Gastroesophageal sphincter (tissue), 4 donors: Measurements from ENCODE around the gene NFASC. TPM values are rescaled to one million over a fixed set of nuclear protein-coding genes. Genes with fewer than 3 reads are reported as not detected.

Experiments
- ATAC-seq: fragments of 150-250 bp; one replicate; pipeline ENCODE4 v1.9.1; 2016; ENCODE audit warnings: mild to moderate bottlenecking, moderate library complexity
- H3K27ac ChIP-seq, 4 donors: fragments of 200-600 bp; sonication (generic) in 3 of 4; 1 replicate in 3 of 4; 2 replicates in 1 of 4; pipeline ENCODE4 v1.5.1; 2016 to 2019
- H3K27me3 ChIP-seq: fragments of 200-600 bp; sonication (generic); one replicate; pipeline ENCODE4 v1.5.1; 2019
- H3K36me3 ChIP-seq, 2 donors: fragments of 200-600 bp; sonication (generic); one replicate each; pipeline ENCODE4 v1.5.1; 2019; ENCODE audit warnings: control low read depth in 1 of 2
- H3K4me1 ChIP-seq, 3 donors: fragments of 200-600 bp; sonication (generic); 1 replicate in 2 of 3; 2 replicates in 1 of 3; pipeline ENCODE4 v1.5.1; 2016 to 2019; ENCODE audit warnings: control low read depth in 2 of 3
- H3K4me3 ChIP-seq, 2 donors: fragments of 200-600 bp; sonication (generic); one replicate each; pipeline ENCODE4 v1.5.1; 2019; ENCODE audit warnings: mild to moderate bottlenecking in 1 of 2, moderate library complexity in 1 of 2
- H3K9me3 ChIP-seq, 3 donors: fragments of 200-600 bp; sonication (generic); one replicate each; pipeline ENCODE4 v1.5.1; 2017 to 2019; ENCODE audit warnings: control low read depth in 2 of 3
- CTCF ChIP-seq, 4 experiments: fragments of 200-600 bp in 2 of 4; fragments of 450-650 bp in 2 of 4; sonication (generic) in 1 of 4; IDR thresholded peaks; one replicate each; pipeline ENCODE4 v1.5.1; 2017 to 2019; ENCODE audit warnings: antibody characterized with exemption in 4 of 4, mild to moderate bottlenecking in 2 of 4, moderate library complexity in 2 of 4
- EP300 ChIP-seq: sonication (generic); formaldehyde crosslinking; IDR thresholded peaks from one replicate; pipeline ENCODE4 v1.6.1; 2017; ENCODE audit warnings: antibody characterized with exemption, mild to moderate bottlenecking
- POLR2A ChIP-seq, 2 donors: fragments of 450-650 bp; IDR thresholded peaks; one replicate each; pipeline ENCODE4 v1.6.1; 2017; ENCODE audit warnings: antibody characterized with exemption in 2 of 2, mild to moderate bottlenecking in 2 of 2, moderate library complexity in 1 of 2
- POLR2AphosphoS5 ChIP-seq: sonication (generic); formaldehyde crosslinking; IDR thresholded peaks from one replicate; pipeline ENCODE4 v1.6.1; 2017; ENCODE audit warnings: antibody characterized with exemption
- WGBS, 2 donors: methylation state at CpG; one replicate each; pipeline ENCODE4 v1.1.5; 2018; ENCODE audit warnings: low coverage in 1 of 2; 5-methylcytosine and 5-hydroxymethylcytosine counted together
- total RNA-seq, 4 donors: library from RNA; depleted of rRNA; stranded (reverse); fragments of >200 nt; gene quantifications; one replicate each; pipeline ENCODE4 v1.1.0, GENCODE V29; 2016

The NFASC gene
- total RNA-seq, 4 donors from 2014 or later = 39.0 to 121 (median 54.5) TPM

GRCh38 chr1:205072286-205072685 lies 201.6 kb downstream of the NFASC start:
- WGBS, 2 donors = 76% methylated on average over 4 of the region's 9 CpGs; no CpG with 5 or more reads in 1 of the 2 donors
- H3K4me3 ChIP-seq = no peak overlapping the region
- H3K36me3 ChIP-seq = no peaks in the 10 kb centered on the region
- no peaks in the 10 kb centered on the region for H3K27me3 ChIP-seq
- no peaks in the 10 kb centered on the region for H3K9me3 ChIP-seq
- ATAC-seq = no peak
- TF ChIP-seq EP300 (no peak), CTCF (IDR thresholded peaks at IDR 0.05) (no peak), POLR2A (IDR thresholded peaks at IDR 0.05) (no peak), POLR2AphosphoS5 (no peak)
- H3K4me1 ChIP-seq = peaks cover 0 to 12% (median 0%) of the 10 kb centered on the region in 3 donors
- no peak overlapping the region for H3K27ac ChIP-seq

Other genes with a start within 250 kb of the NFASC start
- gene LRRN2, start 185.1 kb upstream of the NFASC start, total RNA-seq = 10 to 100 TPM in 1 of 4 donors, 1 to 10 TPM in 3; 4.0 to 19.6 (median 7.0) TPM
- 1 to 10 TPM; 1.2 to 4.2 (median 1.8) TPM for gene CNTN2, start 172.3 kb downstream of the NFASC start, total RNA-seq
- gene TMEM81, start 213.6 kb downstream of the NFASC start, total RNA-seq = 1 to 10 TPM; 1.6 to 4.5 (median 2.9) TPM